IMR-90 (cell line): ENCODE results near the gene COL24A1. TPM values are rescaled to one million over a fixed set of nuclear protein-coding genes. Genes with fewer than 3 reads are reported as not detected.
A peak's percentile ranks its signal among the peaks of the same experiment; 100 is the strongest.

Source experiments
- ATAC-seq: fragments of 200-7000 bp; cut with Tn5 transposase; 2 replicates; pipeline ENCODE4 v1.9.1; 2020; ENCODE audit warnings: low read depth, mild to moderate bottlenecking, moderate library complexity
- BruUV-seq: library from RNA; stranded (reverse); fragments of 400-500 nt; replicated peaks from 2 replicates; lab custom pipeline; 2021; lab: Mats Ljungman, UMichigan
- CTCF ChIA-PET: fragments of 300-600 bp; formaldehyde crosslinking; extraction: SDS; loops from one replicate; lab custom pipeline; 2021; ENCODE audit warnings: antibody characterized with exemption; lab: Yijun Ruan, JAX
- POLR2A ChIA-PET: fragments of 300-600 bp; sonication (Branson Sonifier 250); formaldehyde crosslinking; loops from one replicate; lab custom pipeline; 2022; ENCODE audit warnings: antibody characterized with exemption; ENCODE audit not compliant: unreplicated experiment; lab: Charles Lee
- DNase-seq: peaks from one replicate; pipeline ENCODE4 v3.0.0; 2013
- H2AFZ ChIP-seq: replicated peaks from 2 replicates; pipeline ENCODE3; 2013; ENCODE audit warnings: low read length, mild to moderate bottlenecking; ENCODE audit not compliant: poor library complexity
- H2AK5ac ChIP-seq: 2 replicates; pipeline ENCODE4 v1.6.1; 2013; ENCODE audit warnings: low read depth, low read length, inconsistent platforms
- H2AK9ac ChIP-seq: replicated peaks from 2 replicates; pipeline ENCODE3; 2013; ENCODE audit warnings: mild to moderate bottlenecking, low read depth, low read length, moderate library complexity; ENCODE audit not compliant: poor library complexity
- H2BK120ac ChIP-seq: 2 replicates; pipeline ENCODE4 v1.6.1; 2013; ENCODE audit warnings: low read depth, low read length, inconsistent platforms
- H2BK15ac ChIP-seq: 3 replicates; pipeline ENCODE4 v1.6.1; 2013; ENCODE audit warnings: low read depth, low read length, inconsistent platforms
- H2BK20ac ChIP-seq: 2 replicates; pipeline ENCODE4 v1.6.1; 2013; ENCODE audit warnings: low read depth, mild to moderate bottlenecking, inconsistent platforms, low read length, moderate library complexity
- H2BK5ac ChIP-seq: 2 replicates; pipeline ENCODE4 v1.6.1; 2013; ENCODE audit warnings: mild to moderate bottlenecking, low read depth, low read length, inconsistent platforms; ENCODE audit not compliant: poor library complexity, severe bottlenecking
- H3K14ac ChIP-seq: replicated peaks from 2 replicates; pipeline ENCODE4 v1.6.1; 2013; ENCODE audit warnings: low read depth, low read length, inconsistent platforms
- H3K18ac ChIP-seq: 2 replicates; pipeline ENCODE4 v1.6.1; 2013; ENCODE audit warnings: low read depth, low read length, control low read depth
- H3K23ac ChIP-seq: 2 replicates; pipeline ENCODE4 v1.6.1; 2013; ENCODE audit warnings: low read depth, low read length, inconsistent platforms
- H3K27ac ChIP-seq: 2 replicates; pipeline ENCODE4 v1.5.1; 2013; ENCODE audit warnings: mild to moderate bottlenecking, control low read depth, low read length; ENCODE audit not compliant: insufficient read depth
- H3K27me3 ChIP-seq: 2 replicates; pipeline ENCODE4 v1.6.1; 2013; ENCODE audit warnings: low read length; ENCODE audit not compliant: control insufficient read depth, insufficient read depth
- H3K36me3 ChIP-seq: 2 replicates; pipeline ENCODE4 v1.6.1; 2013; ENCODE audit warnings: low read length, mixed read lengths; ENCODE audit not compliant: control insufficient read depth, insufficient read depth
- H3K4ac ChIP-seq: 2 replicates; pipeline ENCODE4 v1.6.1; 2013; ENCODE audit warnings: low read depth, low read length, inconsistent platforms
- H3K4me1 ChIP-seq: 2 replicates; pipeline ENCODE4 v1.6.1; 2013; ENCODE audit warnings: low read length, mixed read lengths; ENCODE audit not compliant: control insufficient read depth, insufficient read depth
- H3K4me2 ChIP-seq: 2 replicates; pipeline ENCODE4 v1.6.1; 2013; ENCODE audit warnings: low read depth, mild to moderate bottlenecking, control low read depth, low read length, moderate library complexity
- H3K4me3 ChIP-seq: 2 replicates; pipeline ENCODE4 v1.5.1; 2013; ENCODE audit warnings: low read depth, mild to moderate bottlenecking, control low read depth, low read length, moderate library complexity; ENCODE audit not compliant: insufficient read depth
- H3K56ac ChIP-seq: 2 replicates; pipeline ENCODE4 v1.6.1; 2013; ENCODE audit warnings: low read length, inconsistent platforms; ENCODE audit not compliant: insufficient read depth; ENCODE audit errors: extremely low read depth
- H3K79me1 ChIP-seq, 2 experiments: 2 replicates each; pipeline ENCODE4 v1.6.1; 2013; ENCODE audit warnings: low read length in 2 of 2, inconsistent platforms in 1 of 2, low read depth in 1 of 2
- H3K9ac ChIP-seq: 2 replicates; pipeline ENCODE4 v1.6.1; 2013; ENCODE audit warnings: low read depth, low read length, control low read depth
- H3K9me1 ChIP-seq: 2 replicates; pipeline ENCODE4 v1.6.1; 2013; ENCODE audit warnings: low read length, inconsistent platforms; ENCODE audit not compliant: insufficient read depth
- H3K9me3 ChIP-seq: 2 replicates; pipeline ENCODE4 v1.6.1; 2013; ENCODE audit warnings: low read length; ENCODE audit not compliant: control insufficient read depth, insufficient read depth
- H4K20me1 ChIP-seq: 2 replicates; pipeline ENCODE4 v1.6.1; 2013; ENCODE audit warnings: low read length, inconsistent platforms; ENCODE audit not compliant: insufficient read depth
- H4K5ac ChIP-seq: 2 replicates; pipeline ENCODE4 v1.6.1; 2013; ENCODE audit warnings: mild to moderate bottlenecking, low read depth, low read length, control low read depth
- H4K8ac ChIP-seq, 2 experiments: 2 replicates each; pipeline ENCODE4 v1.6.1; 2013; ENCODE audit warnings: low read depth in 2 of 2, low read length in 2 of 2, control low read depth in 1 of 2, inconsistent platforms in 1 of 2
- H4K91ac ChIP-seq: 2 replicates; pipeline ENCODE4 v1.6.1; 2013; ENCODE audit warnings: low read depth, low read length, inconsistent platforms; ENCODE audit not compliant: insufficient read depth
- BHLHE40 ChIP-seq: fragments of 150-350 bp; IDR thresholded peaks from 2 replicates; pipeline ENCODE4 v1.6.1; 2016; ENCODE audit warnings: mild to moderate bottlenecking, low read depth, low read length
- CHD1 ChIP-seq: IDR thresholded peaks from 2 replicates; pipeline ENCODE4 v1.6.1; 2012; ENCODE audit warnings: low read depth, low read length, improper control_type of control experiment
- POLR2A ChIP-seq: IDR thresholded peaks from 2 replicates; pipeline ENCODE4 v1.6.1; 2012; ENCODE audit warnings: mild to moderate bottlenecking, low read depth, low read length
- RAD21 ChIP-seq: IDR thresholded peaks from 2 replicates; pipeline ENCODE4 v1.6.1; 2012; ENCODE audit warnings: low read length, improper control_type of control experiment
- RFX5 ChIP-seq: IDR thresholded peaks from 2 replicates; pipeline ENCODE4 v1.8.0; 2012; ENCODE audit warnings: low read depth, mild to moderate bottlenecking, low read length, moderate library complexity
- SMC3 ChIP-seq: fragments of 150-350 bp; IDR thresholded peaks from 2 replicates; pipeline ENCODE4 v1.6.1; 2016; ENCODE audit warnings: low read depth, mild to moderate bottlenecking, antibody characterized with exemption, low read length, moderate library complexity
- WGBS, 2 experiments: methylation state at CpG; one replicate each; pipeline versions ENCODE4 v1.1.5 to v1.1.7; 2013; ENCODE audit warnings: missing lambda C conversion rate in 2 of 2; ENCODE audit not compliant: insufficient read length in 1 of 2; ENCODE audit errors: extremely low coverage in 2 of 2; 5-methylcytosine and 5-hydroxymethylcytosine counted together
- dilution Hi-C: fragments of 300-500 bp; cut with HindIII; formaldehyde crosslinking; loops from one replicate; pipeline ENCODE4 v1.14.3; 2018; ENCODE audit warnings: low sequenced_read_pairs; ENCODE audit not compliant: unreplicated experiment
- in situ Hi-C: fragments of 300-500 bp; cut with MboI; formaldehyde crosslinking; loops from 3 replicates; pipeline ENCODE4 v1.14.3; 2019; ENCODE audit warnings: low sequenced_read_pairs, inconsistent platforms, mixed read lengths
- intact Hi-C: fragments of 100-400 bp; cut with micrococcal nuclease; formaldehyde crosslinking; loops from 2 replicates; pipeline ENCODE4 v1.10.0; 2022
- polyA plus RNA-seq, 3 experiments: library from polyadenylated mRNA; depleted of rRNA; stranded (reverse); fragments of >200 nt; gene quantifications; 2 replicates each; pipeline ENCODE4 v1.2.3, GENCODE V29; 2012; ENCODE audit warnings: low replicate concordance in 1 of 3
- total RNA-seq: library from RNA; depleted of rRNA; stranded (reverse); fragments of >200 nt; gene quantifications from 2 replicates; pipeline ENCODE4 v1.2.3, GENCODE V29; 2012
- TF ChIP-seq, protein P1 (sequence below): conservative IDR thresholded peaks from 2 replicates; pipeline ENCODE4 v1.5.1; 2012; ENCODE audit warnings: mild to moderate bottlenecking, low read depth, low read length, improper control_type of control experiment

The COL24A1 gene
- total and polyA plus RNA-seq, 2 of the 4 experiments (the other 2 are of a cell fraction): 1.4 to 2.2 TPM

DNA sequence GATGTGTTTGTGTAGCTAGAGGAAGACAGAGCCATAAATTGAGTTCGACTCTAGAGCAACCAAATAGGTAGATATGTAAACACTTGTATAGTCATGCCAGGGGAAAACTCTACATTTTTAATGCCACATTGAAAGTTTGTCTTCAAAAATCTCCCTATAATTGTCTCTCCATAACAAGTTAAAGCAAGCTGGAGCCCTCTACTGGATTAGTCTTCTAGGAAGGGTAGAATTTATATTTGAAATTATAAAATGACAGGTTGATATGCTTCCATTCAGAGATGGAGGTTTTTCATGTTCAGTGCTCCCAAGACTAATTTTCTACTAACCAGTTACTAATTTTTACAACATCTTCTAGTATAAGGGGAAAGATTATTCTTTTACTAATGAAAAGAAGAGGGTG, 13.1 kb upstream of the COL24A1 start:
- Histone ChIP-seq H2BK5ac (no peak overlapping the region), H3K4me2 (no peak overlapping the region), H4K20me1 (no peaks in the 10 kb centered on the region), H3K4ac (no peak overlapping the region), H3K4me3 (no peak overlapping the region), H3K36me3 (no peaks in the 10 kb centered on the region), H3K56ac (no peak overlapping the region), H3K18ac (no peak overlapping the region), H2BK15ac (no peak overlapping the region), H3K9ac (no peak overlapping the region), H3K23ac (no peak overlapping the region), H2AK9ac (no peak overlapping the region), H3K27me3 (no peaks in the 10 kb centered on the region), H3K9me1 (no peaks in the 10 kb centered on the region), H2BK20ac (no peak overlapping the region), H4K5ac (no peak overlapping the region), H3K79me1 (no peaks in the 10 kb centered on the region), H2AK5ac (no peak overlapping the region), H4K8ac (no peak overlapping the region; a peak in 1 of 4 replicates), H3K9me3 (no peaks in the 10 kb centered on the region; the same call in 1 of the 2 replicates), H4K91ac (no peak overlapping the region), H2AFZ (no peak overlapping the region), H2BK120ac (no peak overlapping the region), H3K4me1 (no peaks in the 10 kb centered on the region), H3K27ac (no peak overlapping the region), H3K14ac (no peak overlapping the region)
- BruUV-seq: no TSS peak
- in situ Hi-C loops: loop anchor here (5.0 kb wide), 1 partner anchor 277 kb away; no protein-coding TSS in a partner anchor
- dilution Hi-C loops: no loop called here
- intact Hi-C loops: loop anchor here (1.0 to 5.0 kb wide), 2 partner anchors 152 to 275 kb away; no protein-coding TSS in a partner anchor
- peak; percentile 76 for ATAC-seq
- peak; percentile 36 for DNase-seq
- no CpG with 5 or more reads among the region's 1 CpG for WGBS, 2 experiments
- CTCF ChIA-PET: interaction anchor here (1.2 kb wide), 1 partner anchor 152 kb away, joined by 3 read pairs; no protein-coding TSS in a partner anchor
- POLR2A ChIA-PET: no interaction called here
- no peak for TF ChIP-seq RFX5
- no peak for TF ChIP-seq CHD1
- no peak for TF ChIP-seq POLR2A
- TF ChIP-seq, protein P1, sequence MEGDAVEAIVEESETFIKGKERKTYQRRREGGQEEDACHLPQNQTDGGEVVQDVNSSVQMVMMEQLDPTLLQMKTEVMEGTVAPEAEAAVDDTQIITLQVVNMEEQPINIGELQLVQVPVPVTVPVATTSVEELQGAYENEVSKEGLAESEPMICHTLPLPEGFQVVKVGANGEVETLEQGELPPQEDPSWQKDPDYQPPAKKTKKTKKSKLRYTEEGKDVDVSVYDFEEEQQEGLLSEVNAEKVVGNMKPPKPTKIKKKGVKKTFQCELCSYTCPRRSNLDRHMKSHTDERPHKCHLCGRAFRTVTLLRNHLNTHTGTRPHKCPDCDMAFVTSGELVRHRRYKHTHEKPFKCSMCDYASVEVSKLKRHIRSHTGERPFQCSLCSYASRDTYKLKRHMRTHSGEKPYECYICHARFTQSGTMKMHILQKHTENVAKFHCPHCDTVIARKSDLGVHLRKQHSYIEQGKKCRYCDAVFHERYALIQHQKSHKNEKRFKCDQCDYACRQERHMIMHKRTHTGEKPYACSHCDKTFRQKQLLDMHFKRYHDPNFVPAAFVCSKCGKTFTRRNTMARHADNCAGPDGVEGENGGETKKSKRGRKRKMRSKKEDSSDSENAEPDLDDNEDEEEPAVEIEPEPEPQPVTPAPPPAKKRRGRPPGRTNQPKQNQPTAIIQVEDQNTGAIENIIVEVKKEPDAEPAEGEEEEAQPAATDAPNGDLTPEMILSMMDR: peak; percentile 56
- TF ChIP-seq BHLHE40: no peak
- peak; percentile 55 for TF ChIP-seq RAD21
- peak; percentile 50 for TF ChIP-seq SMC3
